GM12874 (cell line): ENCODE measurements around the gene GRID2.

Source experiments
- TF ChIP-seq, protein P1 (sequence below): IDR thresholded peaks from 2 replicates; pipeline ENCODE4 v1.5.1; 2011; ENCODE audit warnings: low read depth, mild to moderate bottlenecking, control low read depth, low read length, moderate library complexity; ENCODE audit not compliant: insufficient read depth

Gene GRID2

DNA sequence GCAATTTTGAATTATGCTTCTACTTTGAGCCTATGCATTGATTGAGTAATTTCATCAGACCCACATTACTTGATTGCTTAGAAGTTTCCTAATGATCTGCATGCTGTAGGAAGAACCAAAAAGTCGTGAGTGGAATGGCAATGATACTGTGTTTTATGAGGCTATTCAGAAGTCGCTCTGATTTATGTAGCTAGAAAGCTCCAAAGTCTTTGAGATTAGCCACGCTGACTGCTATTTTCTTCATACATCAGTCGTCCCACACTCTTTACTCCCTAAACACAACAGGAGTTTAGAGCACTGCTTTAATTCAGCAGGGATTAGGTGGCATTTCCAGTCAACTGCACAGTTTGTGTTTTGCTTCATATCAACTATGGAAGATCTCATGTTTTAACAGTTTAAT lies 4.1 kb downstream of the GRID2 start:
- TF ChIP-seq, protein P1, sequence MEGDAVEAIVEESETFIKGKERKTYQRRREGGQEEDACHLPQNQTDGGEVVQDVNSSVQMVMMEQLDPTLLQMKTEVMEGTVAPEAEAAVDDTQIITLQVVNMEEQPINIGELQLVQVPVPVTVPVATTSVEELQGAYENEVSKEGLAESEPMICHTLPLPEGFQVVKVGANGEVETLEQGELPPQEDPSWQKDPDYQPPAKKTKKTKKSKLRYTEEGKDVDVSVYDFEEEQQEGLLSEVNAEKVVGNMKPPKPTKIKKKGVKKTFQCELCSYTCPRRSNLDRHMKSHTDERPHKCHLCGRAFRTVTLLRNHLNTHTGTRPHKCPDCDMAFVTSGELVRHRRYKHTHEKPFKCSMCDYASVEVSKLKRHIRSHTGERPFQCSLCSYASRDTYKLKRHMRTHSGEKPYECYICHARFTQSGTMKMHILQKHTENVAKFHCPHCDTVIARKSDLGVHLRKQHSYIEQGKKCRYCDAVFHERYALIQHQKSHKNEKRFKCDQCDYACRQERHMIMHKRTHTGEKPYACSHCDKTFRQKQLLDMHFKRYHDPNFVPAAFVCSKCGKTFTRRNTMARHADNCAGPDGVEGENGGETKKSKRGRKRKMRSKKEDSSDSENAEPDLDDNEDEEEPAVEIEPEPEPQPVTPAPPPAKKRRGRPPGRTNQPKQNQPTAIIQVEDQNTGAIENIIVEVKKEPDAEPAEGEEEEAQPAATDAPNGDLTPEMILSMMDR, result no peak

DNA sequence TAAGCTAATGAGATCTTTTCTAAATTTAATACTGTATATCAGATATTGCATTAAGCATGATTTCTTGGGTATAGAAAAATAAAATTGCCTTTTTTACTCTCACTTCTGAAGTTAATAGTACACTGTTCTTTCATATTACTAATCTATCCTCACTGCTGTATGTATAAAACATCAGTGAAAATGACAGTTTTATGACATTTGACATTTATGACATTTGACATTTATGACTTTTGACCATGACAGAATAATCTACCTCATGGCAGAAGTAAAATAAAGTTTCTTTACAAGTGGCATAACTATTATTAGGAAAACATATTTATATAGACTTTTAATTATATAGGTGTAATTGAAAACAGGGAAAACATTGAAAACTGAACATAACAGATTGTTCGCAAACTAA lies 13.3 kb downstream of the GRID2 start:
- TF ChIP-seq, protein P1, result no peak

DNA sequence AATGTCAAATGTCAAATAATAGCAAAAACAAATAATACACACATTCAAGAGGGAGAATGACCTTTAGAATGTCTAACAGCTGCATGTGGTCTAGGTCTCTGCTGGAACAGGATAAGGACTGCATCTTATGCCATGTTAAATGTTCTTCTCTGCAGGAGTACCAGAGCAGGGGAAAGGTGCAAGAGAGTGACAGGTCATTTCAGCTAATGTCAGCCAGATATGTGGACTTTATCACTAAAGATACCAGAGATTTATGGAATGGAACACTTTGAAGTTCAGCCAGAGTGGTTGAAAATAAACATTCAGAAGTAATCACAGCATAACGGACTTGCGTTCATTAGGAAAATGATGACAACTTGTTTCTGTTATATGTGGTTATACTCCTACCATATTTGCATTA lies 24.3 kb downstream of the GRID2 start:
- TF ChIP-seq, protein P1, result no peak

DNA sequence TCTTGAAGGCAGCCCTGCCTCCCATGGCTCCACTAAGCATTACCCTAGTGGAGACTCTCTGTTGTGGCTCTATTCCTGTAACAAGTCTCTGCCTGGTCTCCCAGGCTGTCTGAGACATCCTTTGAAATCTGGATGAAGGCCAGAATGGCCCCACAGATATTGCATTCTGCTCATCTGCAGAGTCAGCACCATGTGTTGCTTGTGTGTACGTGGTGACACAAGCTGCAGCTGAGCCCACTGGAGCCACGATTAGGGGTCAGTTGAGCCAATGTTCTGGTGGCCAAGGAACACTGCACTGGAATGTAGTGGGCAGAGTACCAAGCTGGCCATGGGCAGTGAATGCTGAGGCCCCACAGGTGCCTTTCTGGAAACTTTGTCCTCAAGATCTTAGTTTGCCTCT lies 29.2 kb downstream of the GRID2 start:
- TF ChIP-seq, protein P1, result no peak

DNA sequence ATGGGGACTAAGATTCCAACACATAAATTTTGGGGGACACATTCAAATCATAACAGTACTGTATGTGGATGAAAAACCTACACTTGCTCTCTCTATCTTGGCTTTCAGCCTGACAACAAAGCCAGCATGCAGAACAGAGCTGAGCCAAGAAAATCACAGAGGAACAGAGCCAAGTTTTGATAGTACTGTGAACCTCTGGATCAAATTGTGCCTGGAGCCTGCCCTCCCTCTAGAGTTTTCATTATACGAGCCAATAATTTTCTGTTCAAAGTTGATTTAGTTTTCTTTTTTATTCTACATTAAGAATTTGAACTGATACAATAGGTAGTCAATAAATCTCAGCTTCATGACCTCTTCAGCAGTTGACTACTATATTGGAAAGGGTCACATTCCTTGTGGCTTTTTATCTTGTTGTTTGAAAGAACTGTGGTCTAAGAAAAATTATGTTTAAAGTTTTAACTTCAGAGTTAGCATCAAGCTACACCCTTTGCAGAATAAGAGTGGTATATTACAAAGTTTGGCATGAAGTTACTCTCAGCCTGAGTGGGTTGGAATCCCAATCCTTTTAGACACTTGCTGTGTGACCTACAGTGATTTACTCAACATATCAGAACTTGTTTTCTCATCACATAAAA lies 31.1 kb downstream of the GRID2 start:
- TF ChIP-seq, protein P1, result no peak

DNA sequence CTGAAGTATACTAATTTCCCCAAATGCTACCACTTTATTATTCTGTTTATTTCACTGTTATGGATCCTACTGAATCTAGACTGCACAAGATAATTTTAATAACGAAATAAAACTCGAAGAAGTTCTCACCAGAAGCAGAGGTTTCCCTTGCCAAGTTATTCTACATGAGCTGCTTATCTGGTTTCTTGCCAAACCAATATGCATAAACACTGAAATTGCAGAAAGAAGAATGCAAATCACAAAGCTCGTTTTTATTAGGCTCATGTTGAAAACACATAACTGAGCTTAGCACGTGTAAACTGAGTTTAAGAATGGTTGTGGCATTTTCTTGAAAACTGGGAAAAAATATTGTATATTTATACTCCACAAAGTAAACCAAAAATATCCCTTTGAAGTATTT lies 35.9 kb downstream of the GRID2 start:
- TF ChIP-seq, protein P1, result no peak

DNA sequence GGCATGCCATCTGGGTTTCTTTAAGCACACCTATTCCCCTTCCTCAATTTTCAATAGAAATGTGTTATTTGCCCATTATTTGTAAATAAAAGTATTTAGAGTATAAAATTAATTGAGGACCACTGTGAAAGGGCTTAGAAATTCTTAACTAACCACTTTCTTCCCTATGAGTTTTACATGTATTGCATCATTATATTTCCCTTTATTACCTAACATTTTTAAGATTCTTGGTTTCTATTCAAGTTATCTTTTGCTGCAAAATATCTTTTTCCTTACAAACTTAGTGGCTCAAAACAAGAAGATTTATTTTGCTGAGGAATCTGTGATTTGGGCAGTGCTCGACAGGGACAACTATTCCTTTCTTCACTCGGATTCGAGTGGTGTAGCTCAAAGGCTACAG lies 40.5 kb downstream of the GRID2 start:
- TF ChIP-seq, protein P1, result no peak
